Panc1 (cell line): Measurements from ENCODE around the gene RPS27L.

Experiments
- POLR2AphosphoS5 ChIP-seq: IDR thresholded peaks from 2 replicates; pipeline ENCODE4 v1.6.1; 2012; ENCODE audit warnings: mild to moderate bottlenecking, low read depth, low read length, moderate library complexity
- TCF7L2 ChIP-seq: IDR thresholded peaks from 2 replicates; pipeline ENCODE4 v1.6.1; 2011; ENCODE audit warnings: mild to moderate bottlenecking, low read depth, low read length, inconsistent platforms
- TF ChIP-seq, protein P1 (sequence below): fragments of 450-650 bp; IDR thresholded peaks from 2 replicates; pipeline ENCODE4 v1.5.1; 2017; ENCODE audit warnings: mild to moderate bottlenecking
- TF ChIP-seq, protein P2 (sequence below), 2 experiments: IDR thresholded peaks; 2 replicates each; pipeline ENCODE4 v1.6.1; 2011 to 2012; ENCODE audit warnings: low read depth in 2 of 2, control low read depth in 1 of 2, low read length in 1 of 2, mild to moderate bottlenecking in 1 of 2, moderate library complexity in 1 of 2; ENCODE audit not compliant: insufficient read depth in 1 of 2

DNA sequence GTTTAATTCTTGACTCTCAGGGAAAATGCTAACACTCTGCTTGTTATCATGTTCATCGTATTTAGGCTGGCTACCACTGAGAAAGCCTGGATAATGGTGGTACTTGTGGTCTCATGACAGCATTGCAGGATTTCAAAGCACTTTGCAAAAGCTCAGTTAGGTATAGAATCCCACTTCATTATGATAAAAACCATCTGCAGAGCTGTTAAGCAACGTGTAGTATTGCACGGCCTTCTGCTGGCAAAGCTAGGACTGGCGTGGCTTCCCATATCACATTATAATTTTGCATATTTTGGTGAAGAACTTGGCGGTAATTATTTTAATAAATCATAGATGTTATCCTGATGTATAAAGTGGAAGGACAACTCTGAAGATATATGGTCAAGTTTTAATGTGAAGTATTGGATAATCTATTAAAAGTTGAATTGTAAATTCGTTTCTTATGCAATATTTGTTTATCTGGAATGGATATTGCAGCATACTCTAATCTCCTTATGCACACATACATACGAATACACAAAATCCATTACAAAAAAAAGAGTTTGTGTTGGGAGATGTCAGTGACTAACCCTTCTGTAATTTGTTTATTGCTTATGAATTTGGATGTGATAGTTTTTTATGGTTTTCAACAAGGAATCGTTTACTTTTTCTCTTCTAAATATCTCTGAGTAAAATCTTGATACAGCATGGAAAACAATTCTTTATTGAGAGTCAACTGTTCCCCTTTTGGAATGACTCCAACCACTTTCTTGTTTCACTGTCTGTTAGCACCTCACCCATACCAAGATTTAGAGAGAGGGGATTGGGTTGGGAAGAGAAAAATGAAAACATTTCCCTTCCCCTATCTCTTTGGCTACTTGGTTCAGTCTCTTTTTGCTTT is 41.3 kb upstream of the RPS27L start:
- TF ChIP-seq, protein P1, sequence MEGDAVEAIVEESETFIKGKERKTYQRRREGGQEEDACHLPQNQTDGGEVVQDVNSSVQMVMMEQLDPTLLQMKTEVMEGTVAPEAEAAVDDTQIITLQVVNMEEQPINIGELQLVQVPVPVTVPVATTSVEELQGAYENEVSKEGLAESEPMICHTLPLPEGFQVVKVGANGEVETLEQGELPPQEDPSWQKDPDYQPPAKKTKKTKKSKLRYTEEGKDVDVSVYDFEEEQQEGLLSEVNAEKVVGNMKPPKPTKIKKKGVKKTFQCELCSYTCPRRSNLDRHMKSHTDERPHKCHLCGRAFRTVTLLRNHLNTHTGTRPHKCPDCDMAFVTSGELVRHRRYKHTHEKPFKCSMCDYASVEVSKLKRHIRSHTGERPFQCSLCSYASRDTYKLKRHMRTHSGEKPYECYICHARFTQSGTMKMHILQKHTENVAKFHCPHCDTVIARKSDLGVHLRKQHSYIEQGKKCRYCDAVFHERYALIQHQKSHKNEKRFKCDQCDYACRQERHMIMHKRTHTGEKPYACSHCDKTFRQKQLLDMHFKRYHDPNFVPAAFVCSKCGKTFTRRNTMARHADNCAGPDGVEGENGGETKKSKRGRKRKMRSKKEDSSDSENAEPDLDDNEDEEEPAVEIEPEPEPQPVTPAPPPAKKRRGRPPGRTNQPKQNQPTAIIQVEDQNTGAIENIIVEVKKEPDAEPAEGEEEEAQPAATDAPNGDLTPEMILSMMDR: no peak
- TF ChIP-seq POLR2AphosphoS5 (no peak), TCF7L2 (no peak)
- TF ChIP-seq, protein P2, sequence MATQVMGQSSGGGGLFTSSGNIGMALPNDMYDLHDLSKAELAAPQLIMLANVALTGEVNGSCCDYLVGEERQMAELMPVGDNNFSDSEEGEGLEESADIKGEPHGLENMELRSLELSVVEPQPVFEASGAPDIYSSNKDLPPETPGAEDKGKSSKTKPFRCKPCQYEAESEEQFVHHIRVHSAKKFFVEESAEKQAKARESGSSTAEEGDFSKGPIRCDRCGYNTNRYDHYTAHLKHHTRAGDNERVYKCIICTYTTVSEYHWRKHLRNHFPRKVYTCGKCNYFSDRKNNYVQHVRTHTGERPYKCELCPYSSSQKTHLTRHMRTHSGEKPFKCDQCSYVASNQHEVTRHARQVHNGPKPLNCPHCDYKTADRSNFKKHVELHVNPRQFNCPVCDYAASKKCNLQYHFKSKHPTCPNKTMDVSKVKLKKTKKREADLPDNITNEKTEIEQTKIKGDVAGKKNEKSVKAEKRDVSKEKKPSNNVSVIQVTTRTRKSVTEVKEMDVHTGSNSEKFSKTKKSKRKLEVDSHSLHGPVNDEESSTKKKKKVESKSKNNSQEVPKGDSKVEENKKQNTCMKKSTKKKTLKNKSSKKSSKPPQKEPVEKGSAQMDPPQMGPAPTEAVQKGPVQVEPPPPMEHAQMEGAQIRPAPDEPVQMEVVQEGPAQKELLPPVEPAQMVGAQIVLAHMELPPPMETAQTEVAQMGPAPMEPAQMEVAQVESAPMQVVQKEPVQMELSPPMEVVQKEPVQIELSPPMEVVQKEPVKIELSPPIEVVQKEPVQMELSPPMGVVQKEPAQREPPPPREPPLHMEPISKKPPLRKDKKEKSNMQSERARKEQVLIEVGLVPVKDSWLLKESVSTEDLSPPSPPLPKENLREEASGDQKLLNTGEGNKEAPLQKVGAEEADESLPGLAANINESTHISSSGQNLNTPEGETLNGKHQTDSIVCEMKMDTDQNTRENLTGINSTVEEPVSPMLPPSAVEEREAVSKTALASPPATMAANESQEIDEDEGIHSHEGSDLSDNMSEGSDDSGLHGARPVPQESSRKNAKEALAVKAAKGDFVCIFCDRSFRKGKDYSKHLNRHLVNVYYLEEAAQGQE (IDR thresholded peaks at IDR 0.05; ENCODE audit: insufficient read depth in 1 of 2, low read depth in 2 of 2, low read length in 1 of 2): no peak
